ENCODE measurements around the gene UNCX. TPM values are rescaled to one million over a fixed set of nuclear protein-coding genes. Genes with fewer than 3 reads are reported as not detected.

UNCX gene
- total RNA-seq, 2 donors from 2014 or later, result not detected

DNA sequence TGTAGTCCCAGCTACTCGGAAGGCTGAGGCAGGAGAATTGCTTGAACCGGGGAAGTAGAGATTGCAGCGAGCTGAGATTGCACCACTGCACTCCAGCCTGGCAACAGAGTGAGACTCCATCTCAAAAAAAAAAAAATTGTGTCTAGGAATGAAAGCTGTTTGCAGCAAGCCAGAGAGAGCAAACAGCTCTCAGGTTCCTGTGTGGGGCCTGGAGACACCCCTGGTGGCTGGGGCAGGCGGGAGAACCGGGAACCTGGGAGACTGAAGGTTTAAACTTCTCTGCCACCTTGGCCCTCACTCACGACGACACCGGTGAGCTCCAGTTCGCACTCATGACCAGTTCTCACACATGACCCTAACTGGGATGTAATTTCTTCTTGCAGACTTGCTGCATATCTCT lies 13.2 kb upstream of the UNCX start:
- Histone ChIP-seq H3K27me3 (replicated peaks; ENCODE audit: insufficient read depth) (peaks cover 16% of the 10 kb centered on the region), H3K4me3 (no peak overlapping the region), H3K4me1 (replicated peaks) (no peaks in the 10 kb centered on the region), H3K36me3 (no peaks in the 10 kb centered on the region), H3K27ac (no peak overlapping the region), H3K9me3 (no peaks in the 10 kb centered on the region)
- no peak for DNase-seq (ENCODE audit: low spot score)
- 56% methylated on average over 9 of the region's 9 CpGs for WGBS
- TF ChIP-seq POLR2A (IDR thresholded peaks at IDR 0.05), result no peak
- no peak for TF ChIP-seq POLR2AphosphoS5 (IDR thresholded peaks at IDR 0.05)
- no peak for TF ChIP-seq CTCF (IDR thresholded peaks at IDR 0.05)
- intact Hi-C loops (cut with DNase I), result no loop called here

- intact Hi-C loops (cut with DNase I), result no loop called here
- 51% methylated on average over 13 of the region's 13 CpGs for WGBS
- H3K27me3 ChIP-seq (replicated peaks; ENCODE audit: insufficient read depth), result peaks cover 19% of the 10 kb centered on the region
- no peak overlapping the region for H3K27ac ChIP-seq
- H3K4me1 ChIP-seq (replicated peaks), result no peaks in the 10 kb centered on the region
- no peak for DNase-seq (ENCODE audit: low spot score)
- H3K4me3 ChIP-seq, result no peak overlapping the region
- TF ChIP-seq POLR2A (IDR thresholded peaks at IDR 0.05) (no peak), POLR2AphosphoS5 (IDR thresholded peaks at IDR 0.05) (no peak), CTCF (IDR thresholded peaks at IDR 0.05) (no peak)
- no peaks in the 10 kb centered on the region for H3K9me3 ChIP-seq
- no peaks in the 10 kb centered on the region for H3K36me3 ChIP-seq
These were observed 12.5 kb upstream of the UNCX start for GRCh38 chr7:1220000-1220726.

GRCh38 chr7:1220977-1221745 lies 11.5 kb upstream of the UNCX start:
- peaks cover 24% of the 10 kb centered on the region for H3K27me3 ChIP-seq (replicated peaks; ENCODE audit: insufficient read depth)
- TF ChIP-seq POLR2A (IDR thresholded peaks at IDR 0.05), result no peak
- TF ChIP-seq POLR2AphosphoS5 (IDR thresholded peaks at IDR 0.05), result no peak
- intact Hi-C loops (cut with DNase I), result no loop called here
- no peaks in the 10 kb centered on the region for H3K9me3 ChIP-seq
- H3K4me1 ChIP-seq (replicated peaks), result no peaks in the 10 kb centered on the region
- DNase-seq (ENCODE audit: low spot score), result no peak
- no peak overlapping the region for H3K27ac ChIP-seq
- no peak overlapping the region for H3K4me3 ChIP-seq
- 71% methylated on average over 22 of the region's 22 CpGs for WGBS
- no peaks in the 10 kb centered on the region for H3K36me3 ChIP-seq

DNA sequence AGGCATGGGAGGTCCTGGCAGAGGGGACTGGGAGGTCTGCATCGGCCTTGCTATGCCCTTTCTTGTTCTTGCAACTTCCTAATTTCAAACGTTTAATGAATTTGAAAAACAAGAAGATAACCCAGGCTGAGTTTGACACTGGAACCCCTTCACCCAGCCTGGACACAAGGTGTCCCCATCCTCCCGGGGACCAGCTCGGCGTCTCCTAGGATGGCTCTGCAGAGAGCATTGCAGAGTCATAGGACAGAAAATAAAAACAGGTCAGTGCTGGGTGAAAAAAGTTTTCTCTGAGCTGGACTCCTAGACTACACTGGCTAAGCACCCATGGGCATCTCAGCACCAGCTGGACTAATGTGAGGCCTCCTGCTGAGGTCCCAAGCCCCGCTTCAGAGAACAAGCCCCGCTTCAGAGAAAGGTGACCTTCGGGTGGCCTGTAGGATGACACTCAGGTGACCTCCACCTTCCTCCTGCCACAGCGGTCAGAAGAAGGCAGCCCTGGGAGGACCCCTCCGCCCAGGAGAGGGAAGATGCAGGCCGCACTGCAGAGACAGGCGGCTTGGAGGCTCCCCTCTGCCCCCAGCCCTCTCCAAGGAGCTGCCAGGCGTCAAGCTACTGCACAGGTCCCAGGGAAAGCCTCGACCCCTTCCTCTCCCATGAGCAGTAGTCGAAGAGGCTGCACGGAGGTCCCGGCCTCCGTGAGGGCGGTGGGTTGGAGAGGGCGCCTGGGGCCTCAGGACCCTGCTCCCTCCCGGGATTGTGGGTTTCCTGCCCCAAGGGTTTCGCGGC lies 9.3 kb upstream of the UNCX start:
- DNase-seq (ENCODE audit: low spot score), result no peak
- 57% methylated on average over 22 of the region's 23 CpGs for WGBS
- H3K27me3 ChIP-seq (replicated peaks; ENCODE audit: insufficient read depth), result peaks cover 46% of the 10 kb centered on the region
- H3K4me1 ChIP-seq (replicated peaks), result no peaks in the 10 kb centered on the region
- H3K4me3 ChIP-seq, result no peak overlapping the region
- no peaks in the 10 kb centered on the region for H3K36me3 ChIP-seq
- intact Hi-C loops (cut with DNase I), result no loop called here
- no peak for TF ChIP-seq CTCF (IDR thresholded peaks at IDR 0.05)
- TF ChIP-seq POLR2A (IDR thresholded peaks at IDR 0.05), result no peak
- no peak for TF ChIP-seq POLR2AphosphoS5 (IDR thresholded peaks at IDR 0.05)
- H3K27ac ChIP-seq, result no peak overlapping the region
- no peaks in the 10 kb centered on the region for H3K9me3 ChIP-seq

DNA sequence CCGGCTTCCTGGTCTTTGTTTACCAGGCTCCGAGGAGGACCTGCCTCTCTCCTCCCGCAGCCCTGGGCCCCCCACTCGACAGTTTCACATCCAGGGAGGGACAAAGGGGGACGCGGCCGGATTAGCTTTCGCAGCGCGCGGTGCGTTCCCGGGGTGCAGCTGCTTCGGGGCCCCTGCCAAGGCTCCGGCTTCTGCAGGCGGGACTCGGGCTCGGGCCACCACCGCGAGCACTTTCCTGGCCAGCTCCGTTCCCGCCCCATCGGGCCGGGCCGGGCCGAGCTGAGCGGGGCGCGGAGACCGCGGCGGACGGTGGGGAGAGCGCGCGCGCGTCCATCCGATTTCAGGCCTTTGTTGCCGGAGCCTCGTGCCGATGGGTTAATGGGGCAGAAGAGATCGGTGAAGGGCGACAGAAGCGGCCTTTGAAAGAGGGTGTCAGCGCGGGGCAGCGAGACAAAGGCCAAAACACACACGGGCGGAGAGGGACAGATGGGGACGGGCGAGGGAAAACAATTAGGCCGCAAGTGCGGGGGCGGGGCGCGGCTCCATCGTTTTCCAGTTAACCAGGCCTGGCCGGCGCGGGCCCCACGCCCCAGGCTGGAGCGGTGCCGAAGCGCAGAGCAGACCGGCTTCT lies 8.5 kb upstream of the UNCX start:
- intact Hi-C loops (cut with DNase I), result no loop called here
- H3K4me1 ChIP-seq (replicated peaks), result no peaks in the 10 kb centered on the region
- no peaks in the 10 kb centered on the region for H3K9me3 ChIP-seq
- H3K4me3 ChIP-seq, result no peak overlapping the region
- no peak overlapping the region for H3K27ac ChIP-seq
- 1% methylated on average over 38 of the region's 66 CpGs for whole genome bisulfite sequencing
- H3K36me3 ChIP-seq, result no peaks in the 10 kb centered on the region
- peaks cover 54% of the 10 kb centered on the region for H3K27me3 ChIP-seq (replicated peaks; ENCODE audit: insufficient read depth)
- DNase-seq (ENCODE audit: low spot score), result no peak
- TF ChIP-seq POLR2A (IDR thresholded peaks at IDR 0.05), result no peak
- no peak for TF ChIP-seq POLR2AphosphoS5 (IDR thresholded peaks at IDR 0.05)
- TF ChIP-seq CTCF (IDR thresholded peaks at IDR 0.05), result no peak
